Gastrocnemius medialis (tissue), 4 donors: ENCODE results near the gene COPS7A. TPM values are rescaled to one million over a fixed set of nuclear protein-coding genes. Genes with fewer than 3 reads are reported as not detected.

Experiments used
- ATAC-seq, 2 donors: fragments of 150-250 bp; one replicate each; pipeline ENCODE4 v1.9.1; 2016
- DNase-seq, 2 donors: peaks; one replicate each; pipeline ENCODE4 v3.0.0-alpha.2; 2019
- H3K27ac ChIP-seq, 4 donors: fragments of 200-600 bp; sonication (generic); 1 replicate in 1 of 4; 2 replicates in 3 of 4; pipeline ENCODE4 v1.5.1; 2016 to 2018; ENCODE audit warnings: mild to moderate bottlenecking in 2 of 4, moderate library complexity in 1 of 4
- H3K27me3 ChIP-seq, 3 donors: fragments of 200-600 bp; sonication (generic) in 2 of 3; 1 replicate in 1 of 3; 2 replicates in 2 of 3; pipeline versions ENCODE4 v1.5.1 to v1.6.0; 2016 to 2019; ENCODE audit warnings: mild to moderate bottlenecking in 1 of 3, moderate library complexity in 1 of 3
- H3K36me3 ChIP-seq, 2 donors: fragments of 200-600 bp; sonication (generic) in 1 of 2; one replicate each; pipeline ENCODE4 v1.5.1; 2017 to 2018
- H3K4me1 ChIP-seq, 2 donors: fragments of 200-600 bp; sonication (generic) in 1 of 2; one replicate each; pipeline ENCODE4 v1.5.1; 2016 to 2017; ENCODE audit warnings: mild to moderate bottlenecking in 2 of 2
- H3K4me3 ChIP-seq, 4 donors: fragments of 200-600 bp; sonication (generic) in 3 of 4; 1 replicate in 1 of 4; 2 replicates in 3 of 4; pipeline ENCODE4 v1.5.1; 2016 to 2019; ENCODE audit warnings: mild to moderate bottlenecking in 2 of 4
- H3K9me3 ChIP-seq, 3 donors: fragments of 200-600 bp; sonication (generic) in 2 of 3; 1 replicate in 1 of 3; 2 replicates in 2 of 3; pipeline ENCODE4 v1.5.1; 2016 to 2019
- CTCF ChIP-seq, 5 experiments: fragments of 450-650 bp in 3 of 5; fragments of 200-600 bp in 2 of 5; sonication (generic) in 2 of 5; IDR thresholded peaks in 4 of 5; conservative IDR thresholded peaks in 1 of 5; 1 replicate in 4 of 5; 2 replicates in 1 of 5; pipeline ENCODE4 v1.5.1; 2016 to 2019; ENCODE audit warnings: antibody characterized with exemption in 5 of 5, mild to moderate bottlenecking in 3 of 5, moderate library complexity in 3 of 5
- POLR2A ChIP-seq, 2 donors: fragments of 450-650 bp; IDR thresholded peaks; one replicate each; pipeline ENCODE4 v1.6.1; 2017; ENCODE audit warnings: antibody characterized with exemption in 2 of 2, mild to moderate bottlenecking in 2 of 2, moderate library complexity in 2 of 2
- in situ Hi-C, 4 donors: fragments of 200-750 bp; cut with MboI; loops; one replicate each; pipeline versions ENCODE4 v1.15.0 to v1.8.0; 2017; ENCODE audit warnings: low sequenced_read_pairs in 4 of 4
- intact Hi-C: fragments of 100-400 bp; cut with DNase I; formaldehyde crosslinking; loops from one replicate; pipeline ENCODE4 v1.15.1; 2023; ENCODE audit warnings: low total_unique reads
- total RNA-seq, 4 donors: library from RNA; depleted of rRNA; stranded (reverse); fragments of >200 nt; gene quantifications; one replicate each; pipeline versions ENCODE4 v1.1.0 to v1.2.3, GENCODE V29; 2016

COPS7A gene
- total RNA-seq, 4 donors from 2014 or later, result 82.0 to 132 (median 99.0) TPM

GRCh38 chr12:6697584-6698351, 26.1 kb upstream of the COPS7A start:
- TF ChIP-seq POLR2A (IDR thresholded peaks at IDR 0.05), result no peak
- no peak for TF ChIP-seq CTCF (IDR thresholded peaks at IDR 0.05 in 4 of 5, conservative IDR thresholded peaks at IDR 0.05 in 1 of 5)
- peaks cover 0 to 2% of the 10 kb centered on the region in 2 donors for H3K4me1 ChIP-seq
- peaks cover 54 to 81% (median 69%) of the 10 kb centered on the region in 3 donors for H3K27me3 ChIP-seq
- ATAC-seq (no peak), DNase-seq (no peak)
- H3K4me3 ChIP-seq, result no peak overlapping the region
- no peaks in the 10 kb centered on the region for H3K36me3 ChIP-seq
- in situ Hi-C loops (no loop called here), intact Hi-C loops (no loop called here)
- no peak overlapping the region for H3K27ac ChIP-seq
- no peaks in the 10 kb centered on the region for H3K9me3 ChIP-seq

GRCh38 chr12:6698352-6699046, 25.3 kb upstream of the COPS7A start:
- no peak for TF ChIP-seq POLR2A (IDR thresholded peaks at IDR 0.05)
- TF ChIP-seq CTCF (IDR thresholded peaks at IDR 0.05 in 4 of 5, conservative IDR thresholded peaks at IDR 0.05 in 1 of 5), result no peak
- H3K4me1 ChIP-seq, result peaks cover 0 to 2% of the 10 kb centered on the region in 2 donors
- no peak overlapping the region for H3K27ac ChIP-seq
- intact Hi-C loops, result no loop called here
- H3K4me3 ChIP-seq, result no peak overlapping the region
- H3K9me3 ChIP-seq, result no peaks in the 10 kb centered on the region
- DNase-seq (no peak), ATAC-seq (no peak)
- peaks cover 61 to 87% (median 77%) of the 10 kb centered on the region in 3 donors for H3K27me3 ChIP-seq
- in situ Hi-C loops, result no loop called here
- no peaks in the 10 kb centered on the region for H3K36me3 ChIP-seq

GRCh38 chr12:6699259-6699988, 24.4 kb upstream of the COPS7A start:
- no peak for TF ChIP-seq CTCF (IDR thresholded peaks at IDR 0.05 in 4 of 5, conservative IDR thresholded peaks at IDR 0.05 in 1 of 5)
- TF ChIP-seq POLR2A (IDR thresholded peaks at IDR 0.05), result no peak
- DNase-seq (no peak), ATAC-seq (no peak)
- Histone ChIP-seq H3K27me3 (peaks cover 70 to 95% (median 83%) of the 10 kb centered on the region in 3 donors), H3K27ac (no peak overlapping the region), H3K4me1 (peaks cover 0 to 2% of the 10 kb centered on the region in 2 donors), H3K36me3 (no peaks in the 10 kb centered on the region), H3K4me3 (peak overlapping the region in 2 of 4 donors; percentile 38), H3K9me3 (no peaks in the 10 kb centered on the region)
- in situ Hi-C loops (no loop called here), intact Hi-C loops (no loop called here)

- ATAC-seq, result no peak
- Histone ChIP-seq H3K27ac (no peak overlapping the region), H3K27me3 (peaks cover 74 to 93% (median 79%) of the 10 kb centered on the region in 3 donors), H3K9me3 (no peaks in the 10 kb centered on the region), H3K4me1 (peaks cover 0 to 2% of the 10 kb centered on the region in 2 donors), H3K4me3 (peak overlapping the region; percentile 27 to 38 (median 36)), H3K36me3 (no peaks in the 10 kb centered on the region)
- in situ Hi-C loops (loop anchor here in 1 of 4 donors (10.0 kb wide), 1 partner anchor 45 kb away; no protein-coding TSS in a partner anchor), intact Hi-C loops (no loop called here)
- no peak for DNase-seq
- TF ChIP-seq POLR2A (IDR thresholded peaks at IDR 0.05), result no peak
- no peak for TF ChIP-seq CTCF (IDR thresholded peaks at IDR 0.05 in 4 of 5, conservative IDR thresholded peaks at IDR 0.05 in 1 of 5)
These were observed 23.7 kb upstream of the COPS7A start for GRCh38 chr12:6699989-6700645.
